ENCODE data around the gene GGA3.

GGA3 gene

GRCh38 chr17:75244133-75244866 lies 17.1 kb downstream of the GGA3 start:
- WGBS, 2 experiments (ENCODE audit: insufficient coverage in 2 of 2) = 97 to 99% methylated on average over 11 to 18 of the region's 22 CpGs

GRCh38 chr17:75242461-75243042 lies 18.9 kb downstream of the GGA3 start:
- H3K4me1 ChIP-seq (ENCODE audit: control insufficient read depth, insufficient read depth, low read length, poor library complexity, severe bottlenecking) = peaks cover 5% of the 10 kb centered on the region
- H3K27ac ChIP-seq (ENCODE audit: low read depth, low read length, severe bottlenecking) = no peak overlapping the region
- WGBS, 2 experiments (ENCODE audit: insufficient coverage in 2 of 2) = 95 to 96% methylated on average over 12 to 14 of the region's 17 CpGs
- H3K36me3 ChIP-seq (ENCODE audit: control insufficient read depth, insufficient read depth, low read length) = peaks cover 86% of the 10 kb centered on the region
- H3K4me3 ChIP-seq (ENCODE audit: extremely low read depth, insufficient read depth, low read length, poor library complexity, severe bottlenecking) = no peak overlapping the region
- H3K9me3 ChIP-seq (ENCODE audit: control insufficient read depth, low read length) = no peaks in the 10 kb centered on the region

More at GRCh38 chr17:75244133-75244866, 17.1 kb downstream of the GGA3 start:
- H3K4me1 ChIP-seq (ENCODE audit: control insufficient read depth, insufficient read depth, low read length, poor library complexity, severe bottlenecking) = peaks cover 5% of the 10 kb centered on the region
- no peak overlapping the region for H3K4me3 ChIP-seq (ENCODE audit: extremely low read depth, insufficient read depth, low read length, poor library complexity, severe bottlenecking)
- H3K9me3 ChIP-seq (ENCODE audit: control insufficient read depth, low read length) = no peaks in the 10 kb centered on the region
- peaks cover 79% of the 10 kb centered on the region for H3K36me3 ChIP-seq (ENCODE audit: control insufficient read depth, insufficient read depth, low read length)
- H3K27ac ChIP-seq (ENCODE audit: low read depth, low read length, severe bottlenecking) = no peak overlapping the region

GRCh38 chr17:75241996-75242460 lies 19.4 kb downstream of the GGA3 start:
- peaks cover 87% of the 10 kb centered on the region for H3K36me3 ChIP-seq (ENCODE audit: control insufficient read depth, insufficient read depth, low read length)
- no peak overlapping the region for H3K27ac ChIP-seq (ENCODE audit: low read depth, low read length, severe bottlenecking)
- H3K4me3 ChIP-seq (ENCODE audit: extremely low read depth, insufficient read depth, low read length, poor library complexity, severe bottlenecking) = no peak overlapping the region
- H3K9me3 ChIP-seq (ENCODE audit: control insufficient read depth, low read length) = no peaks in the 10 kb centered on the region
- 93 to 96% methylated on average over 15 of the region's 15 CpGs for WGBS, 2 experiments (ENCODE audit: insufficient coverage in 2 of 2)
- peaks cover 5% of the 10 kb centered on the region for H3K4me1 ChIP-seq (ENCODE audit: control insufficient read depth, insufficient read depth, low read length, poor library complexity, severe bottlenecking)

- WGBS, 2 experiments (ENCODE audit: insufficient coverage in 2 of 2) = 91 to 97% methylated on average over 5 to 7 of the region's 9 CpGs
- no peak overlapping the region for H3K27ac ChIP-seq (ENCODE audit: low read depth, low read length, severe bottlenecking)
- H3K36me3 ChIP-seq (ENCODE audit: control insufficient read depth, insufficient read depth, low read length) = peaks cover 91% of the 10 kb centered on the region
- H3K9me3 ChIP-seq (ENCODE audit: control insufficient read depth, low read length) = no peaks in the 10 kb centered on the region
- H3K4me1 ChIP-seq (ENCODE audit: control insufficient read depth, insufficient read depth, low read length, poor library complexity, severe bottlenecking) = peaks cover 5% of the 10 kb centered on the region
- no peak overlapping the region for H3K4me3 ChIP-seq (ENCODE audit: extremely low read depth, insufficient read depth, low read length, poor library complexity, severe bottlenecking)
These were observed 19.9 kb downstream of the GGA3 start for GRCh38 chr17:75241502-75241901.

- Histone ChIP-seq H3K4me1 (ENCODE audit: control insufficient read depth, insufficient read depth, low read length, poor library complexity, severe bottlenecking) (peaks cover 5% of the 10 kb centered on the region), H3K27ac (ENCODE audit: low read depth, low read length, severe bottlenecking) (peak overlapping the region; percentile 5), H3K4me3 (ENCODE audit: extremely low read depth, insufficient read depth, low read length, poor library complexity, severe bottlenecking) (no peak overlapping the region), H3K9me3 (ENCODE audit: control insufficient read depth, low read length) (no peaks in the 10 kb centered on the region), H3K36me3 (ENCODE audit: control insufficient read depth, insufficient read depth, low read length) (peaks cover 91% of the 10 kb centered on the region)
- 96 to 97% methylated on average over 6 to 7 of the region's 7 CpGs for WGBS, 2 experiments (ENCODE audit: insufficient coverage in 2 of 2)
These were observed 20.3 kb downstream of the GGA3 start for GRCh38 chr17:75241143-75241430.

GRCh38 chr17:75240394-75241142 lies 20.8 kb downstream of the GGA3 start:
- H3K4me3 ChIP-seq (ENCODE audit: extremely low read depth, insufficient read depth, low read length, poor library complexity, severe bottlenecking) = no peak overlapping the region
- H3K9me3 ChIP-seq (ENCODE audit: control insufficient read depth, low read length) = no peaks in the 10 kb centered on the region
- peak overlapping the region; percentile 5 for H3K27ac ChIP-seq (ENCODE audit: low read depth, low read length, severe bottlenecking)
- WGBS, 2 experiments (ENCODE audit: insufficient coverage in 2 of 2) = 75 to 84% methylated on average over 16 to 21 of the region's 23 CpGs
- H3K36me3 ChIP-seq (ENCODE audit: control insufficient read depth, insufficient read depth, low read length) = peaks cover 91% of the 10 kb centered on the region
- peaks cover 5% of the 10 kb centered on the region for H3K4me1 ChIP-seq (ENCODE audit: control insufficient read depth, insufficient read depth, low read length, poor library complexity, severe bottlenecking)

- Histone ChIP-seq H3K9me3 (ENCODE audit: control insufficient read depth, low read length) (no peaks in the 10 kb centered on the region), H3K36me3 (ENCODE audit: control insufficient read depth, insufficient read depth, low read length) (peaks cover 91% of the 10 kb centered on the region), H3K4me1 (ENCODE audit: control insufficient read depth, insufficient read depth, low read length, poor library complexity, severe bottlenecking) (peaks cover 5% of the 10 kb centered on the region), H3K27ac (ENCODE audit: low read depth, low read length, severe bottlenecking) (no peak overlapping the region), H3K4me3 (ENCODE audit: extremely low read depth, insufficient read depth, low read length, poor library complexity, severe bottlenecking) (no peak overlapping the region)
- 95 to 96% methylated on average over 19 to 23 of the region's 23 CpGs for WGBS, 2 experiments (ENCODE audit: insufficient coverage in 2 of 2)
These were observed 21.5 kb downstream of the GGA3 start for GRCh38 chr17:75239778-75240393.

- Histone ChIP-seq H3K4me3 (ENCODE audit: extremely low read depth, insufficient read depth, low read length, poor library complexity, severe bottlenecking) (no peak overlapping the region), H3K36me3 (ENCODE audit: control insufficient read depth, insufficient read depth, low read length) (peaks cover 91% of the 10 kb centered on the region), H3K4me1 (ENCODE audit: control insufficient read depth, insufficient read depth, low read length, poor library complexity, severe bottlenecking) (peaks cover 5% of the 10 kb centered on the region), H3K27ac (ENCODE audit: low read depth, low read length, severe bottlenecking) (no peak overlapping the region), H3K9me3 (ENCODE audit: control insufficient read depth, low read length) (no peaks in the 10 kb centered on the region)
- WGBS, 2 experiments (ENCODE audit: insufficient coverage in 2 of 2) = 92 to 99% methylated on average over 6 to 8 of the region's 12 CpGs
These were observed 22.2 kb downstream of the GGA3 start for GRCh38 chr17:75239214-75239613.

- Histone ChIP-seq H3K4me3 (ENCODE audit: extremely low read depth, insufficient read depth, low read length, poor library complexity, severe bottlenecking) (no peak overlapping the region), H3K36me3 (ENCODE audit: control insufficient read depth, insufficient read depth, low read length) (peaks cover 88% of the 10 kb centered on the region), H3K27ac (ENCODE audit: low read depth, low read length, severe bottlenecking) (no peak overlapping the region), H3K9me3 (ENCODE audit: control insufficient read depth, low read length) (no peaks in the 10 kb centered on the region), H3K4me1 (ENCODE audit: control insufficient read depth, insufficient read depth, low read length, poor library complexity, severe bottlenecking) (peaks cover 5% of the 10 kb centered on the region)
- WGBS, 2 experiments (ENCODE audit: insufficient coverage in 2 of 2) = 82 to 83% methylated on average over 11 to 13 of the region's 13 CpGs
These were observed 22.7 kb downstream of the GGA3 start for GRCh38 chr17:75238684-75239191.

GRCh38 chr17:75238020-75238580 lies 23.3 kb downstream of the GGA3 start:
- Histone ChIP-seq H3K27ac (ENCODE audit: low read depth, low read length, severe bottlenecking) (no peak overlapping the region), H3K36me3 (ENCODE audit: control insufficient read depth, insufficient read depth, low read length) (peaks cover 90% of the 10 kb centered on the region), H3K9me3 (ENCODE audit: control insufficient read depth, low read length) (no peaks in the 10 kb centered on the region), H3K4me1 (ENCODE audit: control insufficient read depth, insufficient read depth, low read length, poor library complexity, severe bottlenecking) (peaks cover 5% of the 10 kb centered on the region), H3K4me3 (ENCODE audit: extremely low read depth, insufficient read depth, low read length, poor library complexity, severe bottlenecking) (no peak overlapping the region)
- 96 to 98% methylated on average over 10 to 11 of the region's 11 CpGs for WGBS, 2 experiments (ENCODE audit: insufficient coverage in 2 of 2)
